ENCODE results near the gene OLFM3.

- TF ChIP-seq CTCF (IDR thresholded peaks at IDR 0.05) (no peak), POLR2A (IDR thresholded peaks at IDR 0.05; ENCODE audit: low read depth) (no peak)
These were observed 78.4 kb downstream of the OLFM3 start for GRCh38 chr1:101918277-101918676.

All from esophagus muscularis mucosa (tissue), 3 donors.